GM12864 (cell line): ENCODE measurements around the gene VAMP2.

Experiments used
- DNase-seq: peaks from one replicate; pipeline ENCODE4 v3.0.0-alpha.2; 2011; ENCODE audit warnings: low read depth
- H3K4me3 ChIP-seq: 2 replicates; pipeline ENCODE4 v1.5.1; 2011; ENCODE audit warnings: mild to moderate bottlenecking, low read depth, low read length, control low read depth
- TF ChIP-seq, protein P1 (sequence below): IDR thresholded peaks from 2 replicates; pipeline ENCODE4 v1.5.1; 2011; ENCODE audit warnings: low read depth, mild to moderate bottlenecking, moderate library complexity, low read length, control low read depth, inconsistent platforms; ENCODE audit errors: missing control alignments

VAMP2 gene

DNA sequence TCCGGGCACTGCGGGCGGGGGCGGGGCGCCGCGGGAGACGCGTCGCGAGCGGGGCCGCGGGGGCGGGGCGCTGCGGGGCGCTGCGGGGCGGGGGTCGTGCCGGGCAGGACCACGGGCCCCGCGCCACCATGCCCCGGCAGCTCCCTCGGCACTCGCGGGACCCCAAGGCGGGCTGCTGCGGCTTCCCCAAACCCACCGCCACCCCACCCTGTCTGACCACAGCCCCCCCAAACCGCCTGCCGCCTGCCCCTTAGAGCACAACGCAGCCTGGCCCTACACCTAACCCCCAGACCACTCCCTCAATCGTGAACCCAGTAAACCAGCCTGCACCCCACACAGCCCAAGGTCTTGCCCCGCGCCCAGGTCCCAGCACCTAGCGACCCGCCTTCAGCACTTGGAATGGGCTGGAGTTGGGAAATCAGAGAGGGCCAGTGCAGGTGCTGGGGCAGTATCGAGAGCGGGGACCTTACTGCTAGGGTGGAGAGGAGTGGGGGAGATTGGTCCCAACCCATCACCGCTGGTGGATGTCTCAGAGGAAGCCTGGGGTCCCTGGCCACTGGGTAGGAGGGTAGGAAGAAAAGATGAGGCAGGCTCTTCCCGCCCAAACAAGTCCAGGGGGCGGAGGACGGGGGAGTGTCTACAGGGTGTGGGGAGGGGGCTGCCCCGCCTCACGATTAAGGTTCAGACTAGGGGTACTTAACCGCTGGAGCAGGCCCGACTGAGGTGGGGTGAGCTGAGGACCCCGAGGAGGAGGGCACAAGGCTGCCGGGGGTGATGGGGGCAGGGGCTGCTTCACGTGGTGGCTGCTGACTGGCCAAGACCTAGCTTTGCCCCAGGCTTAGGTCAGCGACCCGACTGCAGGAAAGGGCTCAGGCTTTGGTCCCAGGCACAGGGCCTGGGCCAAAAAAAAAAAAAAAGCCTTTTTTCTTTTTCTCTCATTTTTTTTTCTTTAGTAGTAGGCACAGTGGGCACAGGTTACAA is 539 bp upstream of the VAMP2 start:
- H3K4me3 ChIP-seq, result peak overlapping the region; percentile 97
- DNase-seq, result no peak
- TF ChIP-seq, protein P1, sequence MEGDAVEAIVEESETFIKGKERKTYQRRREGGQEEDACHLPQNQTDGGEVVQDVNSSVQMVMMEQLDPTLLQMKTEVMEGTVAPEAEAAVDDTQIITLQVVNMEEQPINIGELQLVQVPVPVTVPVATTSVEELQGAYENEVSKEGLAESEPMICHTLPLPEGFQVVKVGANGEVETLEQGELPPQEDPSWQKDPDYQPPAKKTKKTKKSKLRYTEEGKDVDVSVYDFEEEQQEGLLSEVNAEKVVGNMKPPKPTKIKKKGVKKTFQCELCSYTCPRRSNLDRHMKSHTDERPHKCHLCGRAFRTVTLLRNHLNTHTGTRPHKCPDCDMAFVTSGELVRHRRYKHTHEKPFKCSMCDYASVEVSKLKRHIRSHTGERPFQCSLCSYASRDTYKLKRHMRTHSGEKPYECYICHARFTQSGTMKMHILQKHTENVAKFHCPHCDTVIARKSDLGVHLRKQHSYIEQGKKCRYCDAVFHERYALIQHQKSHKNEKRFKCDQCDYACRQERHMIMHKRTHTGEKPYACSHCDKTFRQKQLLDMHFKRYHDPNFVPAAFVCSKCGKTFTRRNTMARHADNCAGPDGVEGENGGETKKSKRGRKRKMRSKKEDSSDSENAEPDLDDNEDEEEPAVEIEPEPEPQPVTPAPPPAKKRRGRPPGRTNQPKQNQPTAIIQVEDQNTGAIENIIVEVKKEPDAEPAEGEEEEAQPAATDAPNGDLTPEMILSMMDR, result no peak

DNA sequence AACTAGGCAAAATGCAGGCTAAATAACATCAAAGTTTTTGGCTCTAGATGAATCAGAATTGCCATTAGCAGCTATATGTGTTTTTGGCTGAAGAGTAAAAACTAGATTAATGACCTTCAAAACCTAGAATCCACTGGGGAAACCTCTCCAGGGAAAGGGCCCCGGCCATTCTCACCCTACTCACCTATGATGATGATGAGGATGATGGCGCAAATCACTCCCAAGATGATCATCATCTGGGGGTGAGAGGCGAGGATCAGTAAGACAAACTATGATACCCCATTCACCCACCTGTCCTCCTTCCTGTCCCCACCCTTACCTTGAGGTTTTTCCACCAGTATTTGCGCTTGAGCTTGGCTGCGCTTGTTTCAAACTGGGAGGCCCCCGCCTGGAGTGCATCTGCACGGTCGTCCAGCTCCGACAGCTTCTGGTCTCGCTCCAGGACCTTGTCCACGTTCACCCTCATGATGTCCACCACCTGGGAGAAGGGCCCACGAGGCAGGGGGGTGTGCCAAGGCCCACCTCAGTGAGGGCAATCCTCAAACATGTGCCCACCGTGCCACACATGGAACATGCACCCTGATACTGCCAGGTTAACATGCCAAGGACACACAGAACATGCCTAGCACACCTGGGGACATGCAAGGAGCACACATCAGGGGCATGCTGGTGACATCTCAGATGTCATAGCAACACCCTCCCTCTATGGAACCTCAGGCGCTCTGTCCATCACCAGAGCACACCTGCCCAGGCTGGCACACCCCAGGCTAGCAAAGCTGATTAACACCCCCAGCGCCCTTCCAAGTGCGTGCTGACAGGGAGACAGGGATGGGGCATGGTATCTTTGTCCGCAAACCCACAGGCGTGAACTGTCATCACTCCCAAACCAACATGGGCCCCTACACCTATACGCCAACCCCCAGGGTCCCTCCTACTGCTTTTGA is 1.2 kb downstream of the VAMP2 start:
- no peak for DNase-seq
- H3K4me3 ChIP-seq, result peak overlapping the region; percentile 97
- TF ChIP-seq, protein P1, result no peak

DNA sequence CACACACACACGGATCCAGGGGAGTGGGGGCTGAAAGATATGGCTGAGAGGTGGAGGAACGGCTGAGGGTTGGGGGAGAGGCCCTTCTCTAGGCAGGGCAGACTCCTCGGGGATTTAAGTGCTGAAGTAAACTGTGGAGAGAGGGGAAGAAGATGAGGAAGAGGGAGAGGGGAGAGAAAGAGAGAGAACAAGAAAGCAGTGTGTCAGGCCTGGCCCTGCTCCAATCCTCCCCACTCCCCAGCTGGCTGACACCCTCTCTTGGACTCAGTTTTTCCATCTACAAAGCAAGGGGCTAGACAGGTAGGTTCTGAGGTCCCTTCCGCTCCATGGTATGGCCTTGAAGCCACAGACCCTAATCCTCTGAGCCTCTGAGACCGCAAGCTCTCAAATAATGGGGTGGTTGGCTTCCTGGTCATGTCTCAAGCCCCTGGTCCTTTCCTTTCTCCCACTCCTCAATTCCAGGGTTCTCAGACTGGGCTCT is 2.0 kb downstream of the VAMP2 start:
- TF ChIP-seq, protein P1, result no peak
- no peak for DNase-seq
- H3K4me3 ChIP-seq, result no peak overlapping the region

DNA sequence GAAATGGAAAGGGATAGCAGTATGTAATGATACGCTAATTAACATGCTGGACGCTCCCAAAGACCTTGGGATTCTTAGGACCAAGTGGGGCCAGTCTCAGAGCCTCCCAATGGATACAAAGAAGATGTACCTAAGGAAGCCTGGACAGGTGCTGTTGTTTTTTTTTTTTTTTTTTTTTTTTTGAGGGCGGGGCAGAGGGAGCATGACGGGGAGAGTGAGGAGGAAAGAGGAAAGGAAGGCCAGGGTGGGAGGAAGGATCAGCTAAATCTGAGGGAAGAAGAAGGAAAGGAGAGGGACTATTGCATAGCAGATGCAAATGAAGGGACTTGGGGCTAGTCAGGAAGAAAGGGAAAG is 2.5 kb downstream of the VAMP2 start:
- TF ChIP-seq, protein P1, result no peak
- no peak for DNase-seq
- H3K4me3 ChIP-seq, result no peak overlapping the region

DNA sequence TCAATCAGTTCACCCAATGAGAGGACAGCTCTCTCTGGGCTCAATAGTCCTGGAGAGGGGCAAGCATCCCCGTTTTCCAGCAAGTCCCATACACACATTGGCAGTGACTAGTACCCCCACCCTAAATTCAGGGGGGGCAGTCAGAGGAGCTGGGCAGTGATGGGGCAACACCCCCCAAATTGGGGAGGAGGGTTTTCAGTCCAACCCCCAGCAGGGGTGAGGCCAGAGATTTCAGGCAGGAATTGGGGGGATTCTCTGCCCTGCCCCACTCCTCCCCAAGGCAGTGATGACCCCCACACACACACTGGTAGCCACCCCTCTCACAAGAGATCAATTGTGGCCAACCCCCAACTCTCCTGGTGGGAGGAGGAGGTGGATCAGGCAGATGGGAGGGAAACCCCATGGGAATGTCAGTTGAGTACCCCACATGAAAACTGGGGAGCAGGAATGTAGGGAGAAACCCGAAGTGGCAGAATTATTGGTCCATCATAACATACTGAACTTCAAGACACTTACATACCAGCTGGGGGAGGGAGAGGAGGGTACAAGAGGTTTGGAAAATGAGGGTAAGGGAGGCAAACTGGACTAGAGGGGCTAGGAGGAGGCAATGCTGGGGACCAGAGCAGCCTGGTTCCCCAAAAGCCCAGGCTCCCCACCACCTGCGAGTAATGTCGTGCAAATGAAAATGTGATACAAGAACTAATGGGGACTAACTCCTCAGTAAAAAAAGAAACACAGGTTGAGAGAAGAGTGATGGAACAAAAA is 3.1 kb downstream of the VAMP2 start:
- TF ChIP-seq, protein P1, result peak; percentile 25
- no peak for DNase-seq
- no peak overlapping the region for H3K4me3 ChIP-seq

DNA sequence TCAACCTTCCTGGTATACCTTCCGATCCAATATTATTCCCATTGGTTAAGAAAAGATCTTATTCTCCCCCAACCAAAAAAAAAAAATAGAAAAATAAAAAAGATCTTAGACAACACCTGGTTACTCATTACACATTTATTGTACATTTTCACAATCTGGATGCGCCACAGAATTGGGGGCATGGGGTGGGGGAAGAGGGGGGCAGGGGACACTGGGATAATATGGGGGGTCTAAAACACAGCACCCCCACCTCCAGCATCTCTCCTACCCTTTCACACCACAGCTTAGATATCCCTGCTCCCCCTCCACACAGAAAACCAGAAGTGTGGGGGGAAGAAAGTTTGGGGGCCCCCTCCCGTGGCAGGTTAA is 3.7 kb downstream of the VAMP2 start:
- H3K4me3 ChIP-seq, result no peak overlapping the region
- no peak for DNase-seq
- TF ChIP-seq, protein P1, result no peak
